K562 (cell line): ENCODE results near the gene KDM4C. TPM values are rescaled to one million over a fixed set of nuclear protein-coding genes. Genes with fewer than 3 reads are reported as not detected.

Experiments used
- ATF3 ChIP-seq, 2 experiments: fragments of 450-650 bp in 1 of 2; sonication (generic) in 1 of 2; formaldehyde crosslinking in 1 of 2; IDR thresholded peaks in 1 of 2; conservative IDR thresholded peaks in 1 of 2; 2 replicates each; pipeline versions ENCODE4 v1.6.1 to v1.8.1; 2016 to 2023; ENCODE audit warnings: mild to moderate bottlenecking in 2 of 2, moderate library complexity in 2 of 2, inconsistent platforms in 1 of 2, missing genetic modification reagents in 1 of 2
- HDAC8 ChIP-seq: fragments of 450-650 bp; IDR thresholded peaks from 2 replicates; pipeline ENCODE4 v1.6.1; 2016; ENCODE audit warnings: mild to moderate bottlenecking, missing genetic modification characterization, moderate library complexity, missing compliant biosample characterization
- MGA ChIP-seq: fragments of 450-650 bp; IDR thresholded peaks from 2 replicates; pipeline ENCODE4 v1.6.1; 2016; ENCODE audit warnings: mild to moderate bottlenecking, moderate library complexity
- POLR2AphosphoS2 ChIP-seq: IDR thresholded peaks from 2 replicates; pipeline ENCODE4 v1.6.1; 2012; ENCODE audit warnings: low read length, improper control_type of control experiment
- ZNF124 ChIP-seq: sonication (generic); formaldehyde crosslinking; IDR thresholded peaks from 2 replicates; pipeline ENCODE4 v1.8.1; 2022; ENCODE audit warnings: missing genetic modification reagents
- polyA plus RNA-seq, 8 experiments: library from polyadenylated mRNA; depleted of rRNA in 4 of 8; stranded (reverse) in 5 of 8; unstranded in 3 of 8; fragments of >200 nt; fragmentation: Nextera tagmentation in 2 of 8; fragmentation: Illumina TruSeq in 1 of 8; extraction: Ambion mirVana in 2 of 8; extraction: Trizol in 1 of 8; gene quantifications; 2 replicates each; pipeline versions ENCODE4 v1.2.1 to v1.2.3, GENCODE V29; 2011 to 2014; ENCODE audit warnings: inconsistent platforms in 1 of 8, missing spikeins in 1 of 8
- total RNA-seq, 7 experiments: library from RNA; depleted of rRNA in 6 of 7; stranded (reverse); fragments of >200 nt in 6 of 7; fragmentation: Illumina TruSeq in 2 of 7; extraction: Trizol in 2 of 7; gene quantifications; 2 replicates each; pipeline versions ENCODE4 v1.2.1 to v1.2.3, GENCODE V29; 2011 to 2021; ENCODE audit warnings: low replicate concordance in 1 of 7
- TF ChIP-seq, protein P1 (sequence below), 2 experiments: fragments of 450-650 bp; IDR thresholded peaks; 2 replicates each; pipeline ENCODE4 v1.6.1; 2016; ENCODE audit warnings: mild to moderate bottlenecking in 2 of 2, borderline replicate concordance in 1 of 2, low read depth in 1 of 2, moderate library complexity in 1 of 2

The KDM4C gene
- total and polyA plus RNA-seq, 9 of the 15 experiments (the other 6 are each of a cell fraction or from before 2014, with no cell fraction given) = 5.4 to 17.0 (median 12.6) TPM

- TF ChIP-seq MGA (peak; percentile 53), ZNF124 (CRISPR knock-in tag) (no peak), HDAC8 (tag) (no peak), ATF3 (IDR thresholded peaks at IDR 0.05) (peak; percentile 90), ATF3 (CRISPR knock-in tag; conservative IDR thresholded peaks at IDR 0.05) (no peak), POLR2AphosphoS2 (no peak)
- TF ChIP-seq, protein P1, sequence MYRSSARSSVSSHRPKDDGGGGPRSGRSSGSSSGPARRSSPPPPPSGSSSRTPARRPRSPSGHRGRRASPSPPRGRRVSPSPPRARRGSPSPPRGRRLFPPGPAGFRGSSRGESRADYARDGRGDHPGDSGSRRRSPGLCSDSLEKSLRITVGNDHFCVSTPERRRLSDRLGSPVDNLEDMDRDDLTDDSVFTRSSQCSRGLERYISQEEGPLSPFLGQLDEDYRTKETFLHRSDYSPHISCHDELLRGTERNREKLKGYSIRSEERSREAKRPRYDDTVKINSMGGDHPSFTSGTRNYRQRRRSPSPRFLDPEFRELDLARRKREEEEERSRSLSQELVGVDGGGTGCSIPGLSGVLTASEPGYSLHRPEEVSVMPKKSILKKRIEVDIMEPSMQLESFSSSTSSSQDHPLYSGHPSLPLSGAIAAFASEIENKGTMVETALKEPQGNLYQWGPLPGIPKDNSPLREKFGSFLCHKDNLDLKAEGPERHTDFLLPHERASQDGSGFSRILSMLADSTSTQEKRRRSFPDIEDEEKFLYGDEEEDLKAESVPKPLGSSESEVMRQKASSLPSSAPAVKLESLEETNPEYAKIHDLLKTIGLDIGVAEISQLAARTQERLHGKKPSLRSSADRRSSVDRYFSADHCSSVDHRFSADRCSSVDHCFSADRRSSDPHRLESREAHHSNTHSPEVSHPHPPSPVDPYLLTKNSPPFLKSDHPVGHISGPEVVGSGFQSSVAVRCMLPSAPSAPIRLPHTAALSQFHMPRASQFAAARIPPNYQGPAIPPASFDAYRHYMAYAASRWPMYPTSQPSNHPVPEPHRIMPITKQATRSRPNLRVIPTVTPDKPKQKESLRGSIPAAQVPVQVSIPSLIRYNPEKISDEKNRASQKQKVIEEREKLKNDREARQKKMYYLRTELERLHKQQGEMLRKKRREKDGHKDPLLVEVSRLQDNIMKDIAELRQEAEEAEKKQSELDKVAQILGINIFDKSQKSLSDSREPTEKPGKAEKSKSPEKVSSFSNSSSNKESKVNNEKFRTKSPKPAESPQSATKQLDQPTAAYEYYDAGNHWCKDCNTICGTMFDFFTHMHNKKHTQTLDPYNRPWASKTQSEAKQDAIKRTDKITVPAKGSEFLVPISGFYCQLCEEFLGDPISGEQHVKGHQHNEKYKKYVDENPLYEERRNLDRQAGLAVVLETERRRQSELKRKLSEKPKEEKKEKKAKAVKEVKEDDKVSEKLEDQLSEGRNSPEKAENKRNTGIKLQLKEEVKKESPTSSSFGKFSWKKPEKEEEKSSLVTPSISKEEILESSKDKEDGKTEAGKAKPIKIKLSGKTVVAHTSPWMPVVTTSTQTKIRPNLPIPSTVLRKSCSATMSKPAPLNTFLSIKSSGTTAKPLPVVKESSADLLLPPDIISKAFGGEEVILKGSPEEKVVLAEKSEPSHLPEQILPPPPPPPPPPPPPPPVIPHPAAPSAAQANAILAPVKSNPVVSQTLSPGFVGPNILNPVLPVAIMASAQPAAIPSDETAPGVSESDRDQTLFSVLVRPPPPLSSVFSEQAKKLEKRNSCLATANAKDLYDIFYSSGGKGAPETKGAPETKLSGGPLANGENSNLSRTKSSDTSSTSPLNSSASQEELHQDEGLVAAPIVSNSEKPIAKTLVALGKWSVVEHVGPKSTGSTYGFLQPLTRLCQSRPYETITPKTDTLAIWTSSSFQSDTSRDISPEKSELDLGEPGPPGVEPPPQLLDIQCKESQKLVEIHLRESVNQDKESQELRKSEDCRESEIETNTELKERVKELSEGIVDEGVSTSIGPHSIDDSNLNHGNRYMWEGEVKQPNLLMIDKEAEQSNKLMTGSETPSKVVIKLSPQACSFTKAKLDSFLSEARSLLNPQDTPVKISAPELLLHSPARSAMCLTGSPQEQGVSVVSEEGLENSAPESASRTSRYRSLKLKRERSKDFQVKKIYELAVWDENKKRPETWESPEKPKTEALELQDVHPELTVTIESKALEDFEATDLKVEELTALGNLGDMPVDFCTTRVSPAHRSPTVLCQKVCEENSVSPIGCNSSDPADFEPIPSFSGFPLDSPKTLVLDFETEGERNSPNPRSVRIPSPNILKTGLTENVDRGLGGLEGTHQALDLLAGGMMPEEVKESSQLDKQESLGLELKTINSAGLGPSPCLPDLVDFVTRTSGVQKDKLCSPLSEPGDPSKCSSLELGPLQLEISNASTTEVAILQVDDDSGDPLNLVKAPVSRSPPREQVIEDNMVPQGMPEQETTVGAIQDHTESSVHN (IDR thresholded peaks at IDR 0.05; ENCODE audit: borderline replicate concordance in 1 of 2, low read depth in 1 of 2) = peak in 1 of 2 experiments; percentile 38; a peak in 1 of 4 replicates
These were observed 174.1 kb downstream of the KDM4C start (continued) for GRCh38 chr9:6931913-6932312.
